MM.1S (cell line): Measurements from ENCODE around the gene ARVCF.

ENCODE experiments used
- EZH2 ChIP-seq: fragments of 300-600 bp; sonication (generic); optimal IDR thresholded peaks from 2 replicates; pipeline ENCODE3; 2017; ENCODE audit warnings: low read depth, mild to moderate bottlenecking, antibody characterized with exemption, low read length, mixed read lengths
- EZH2phosphoT487 ChIP-seq: fragments of 300-600 bp; sonication (generic); IDR thresholded peaks from 2 replicates; pipeline ENCODE4 v1.6.1; 2018; ENCODE audit warnings: antibody characterized with exemption, low read length
- TF ChIP-seq, protein P1 (sequence below): fragments of 300-600 bp; sonication (generic); IDR thresholded peaks from 2 replicates; pipeline ENCODE4 v1.5.1; 2016; ENCODE audit warnings: antibody characterized with exemption, low read length, mixed read lengths

DNA sequence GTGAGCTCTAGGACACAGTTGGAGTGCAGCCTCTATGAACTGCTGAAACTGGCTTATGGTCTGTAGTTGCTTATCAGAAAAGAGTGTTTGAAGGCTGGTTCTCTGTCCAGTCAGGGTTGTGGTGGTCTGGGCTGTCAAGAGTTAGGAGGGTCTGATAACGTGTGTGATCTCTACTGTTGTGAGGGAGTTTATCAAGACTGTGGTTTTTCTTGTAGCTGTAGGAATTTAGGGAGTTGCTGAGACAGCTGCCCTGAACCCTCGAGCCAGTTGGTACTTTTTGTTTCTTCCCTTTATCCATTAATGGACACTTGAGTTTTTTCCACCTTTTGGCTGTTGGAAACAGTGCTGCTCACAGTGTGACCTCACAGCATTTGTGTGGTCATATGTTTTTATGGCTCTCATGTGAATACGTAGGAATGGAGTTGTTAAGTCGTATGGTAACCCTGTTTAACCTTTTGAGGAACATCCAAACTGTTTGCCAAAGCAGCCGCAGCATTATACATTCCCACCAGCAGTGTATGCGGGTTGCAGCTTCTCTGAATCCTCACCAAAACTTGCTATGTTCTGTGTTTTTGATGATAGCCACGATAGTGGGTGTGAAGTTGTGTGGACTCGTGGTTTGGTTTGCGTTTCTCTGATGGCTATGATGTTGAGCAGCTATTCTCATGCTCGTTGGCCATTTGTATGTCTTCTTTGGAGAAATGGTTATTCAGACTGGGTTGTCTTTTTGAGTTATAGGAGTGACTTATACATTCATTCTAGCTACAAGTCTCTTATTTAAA lies 42.6 kb upstream of the ARVCF start:
- TF ChIP-seq, protein P1, sequence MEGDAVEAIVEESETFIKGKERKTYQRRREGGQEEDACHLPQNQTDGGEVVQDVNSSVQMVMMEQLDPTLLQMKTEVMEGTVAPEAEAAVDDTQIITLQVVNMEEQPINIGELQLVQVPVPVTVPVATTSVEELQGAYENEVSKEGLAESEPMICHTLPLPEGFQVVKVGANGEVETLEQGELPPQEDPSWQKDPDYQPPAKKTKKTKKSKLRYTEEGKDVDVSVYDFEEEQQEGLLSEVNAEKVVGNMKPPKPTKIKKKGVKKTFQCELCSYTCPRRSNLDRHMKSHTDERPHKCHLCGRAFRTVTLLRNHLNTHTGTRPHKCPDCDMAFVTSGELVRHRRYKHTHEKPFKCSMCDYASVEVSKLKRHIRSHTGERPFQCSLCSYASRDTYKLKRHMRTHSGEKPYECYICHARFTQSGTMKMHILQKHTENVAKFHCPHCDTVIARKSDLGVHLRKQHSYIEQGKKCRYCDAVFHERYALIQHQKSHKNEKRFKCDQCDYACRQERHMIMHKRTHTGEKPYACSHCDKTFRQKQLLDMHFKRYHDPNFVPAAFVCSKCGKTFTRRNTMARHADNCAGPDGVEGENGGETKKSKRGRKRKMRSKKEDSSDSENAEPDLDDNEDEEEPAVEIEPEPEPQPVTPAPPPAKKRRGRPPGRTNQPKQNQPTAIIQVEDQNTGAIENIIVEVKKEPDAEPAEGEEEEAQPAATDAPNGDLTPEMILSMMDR = no peak
- TF ChIP-seq EZH2 = no peak
- no peak for TF ChIP-seq EZH2phosphoT487
